ENCODE measurements around the gene AP2A1.

AP2A1 gene

GRCh38 chr19:49808711-49809159 lies 41.9 kb downstream of the AP2A1 start:
- Histone ChIP-seq H3K4me2 (ENCODE audit: low read length) (no peak overlapping the region), H3K27me3 (ENCODE audit: low read depth, low read length) (no peaks in the 10 kb centered on the region), H3K36me3 (replicated peaks; ENCODE audit: low read depth, low read length) (peaks cover 18% of the 10 kb centered on the region), H3K9ac (ENCODE audit: low read length) (no peak overlapping the region), H2AFZ (ENCODE audit: low read depth, low read length) (no peak overlapping the region), H4K20me1 (ENCODE audit: insufficient read depth, low read length) (no peaks in the 10 kb centered on the region), H3K4me3 (ENCODE audit: low read length) (no peak overlapping the region), H3K27ac (ENCODE audit: low read length) (no peak overlapping the region), H3K4me1 (ENCODE audit: low read length) (peaks cover 26% of the 10 kb centered on the region), H3K9me3 (ENCODE audit: insufficient read depth, low read length) (no peaks in the 10 kb centered on the region), H3K79me2 (ENCODE audit: low read length) (no peaks in the 10 kb centered on the region)
- TF ChIP-seq, protein P1, sequence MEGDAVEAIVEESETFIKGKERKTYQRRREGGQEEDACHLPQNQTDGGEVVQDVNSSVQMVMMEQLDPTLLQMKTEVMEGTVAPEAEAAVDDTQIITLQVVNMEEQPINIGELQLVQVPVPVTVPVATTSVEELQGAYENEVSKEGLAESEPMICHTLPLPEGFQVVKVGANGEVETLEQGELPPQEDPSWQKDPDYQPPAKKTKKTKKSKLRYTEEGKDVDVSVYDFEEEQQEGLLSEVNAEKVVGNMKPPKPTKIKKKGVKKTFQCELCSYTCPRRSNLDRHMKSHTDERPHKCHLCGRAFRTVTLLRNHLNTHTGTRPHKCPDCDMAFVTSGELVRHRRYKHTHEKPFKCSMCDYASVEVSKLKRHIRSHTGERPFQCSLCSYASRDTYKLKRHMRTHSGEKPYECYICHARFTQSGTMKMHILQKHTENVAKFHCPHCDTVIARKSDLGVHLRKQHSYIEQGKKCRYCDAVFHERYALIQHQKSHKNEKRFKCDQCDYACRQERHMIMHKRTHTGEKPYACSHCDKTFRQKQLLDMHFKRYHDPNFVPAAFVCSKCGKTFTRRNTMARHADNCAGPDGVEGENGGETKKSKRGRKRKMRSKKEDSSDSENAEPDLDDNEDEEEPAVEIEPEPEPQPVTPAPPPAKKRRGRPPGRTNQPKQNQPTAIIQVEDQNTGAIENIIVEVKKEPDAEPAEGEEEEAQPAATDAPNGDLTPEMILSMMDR (IDR thresholded peaks at IDR 0.05; ENCODE audit: low read depth, low read length), result no peak
- no peak for TF ChIP-seq EZH2phosphoT487 (IDR thresholded peaks at IDR 0.05; ENCODE audit: low read depth)

- Histone ChIP-seq H3K4me3 (ENCODE audit: low read length) (no peak overlapping the region), H3K4me2 (ENCODE audit: low read length) (no peak overlapping the region), H3K4me1 (ENCODE audit: low read length) (peaks cover 30% of the 10 kb centered on the region), H3K9me3 (ENCODE audit: insufficient read depth, low read length) (no peaks in the 10 kb centered on the region), H3K27me3 (ENCODE audit: low read depth, low read length) (no peaks in the 10 kb centered on the region), H3K36me3 (replicated peaks; ENCODE audit: low read depth, low read length) (peaks cover 18% of the 10 kb centered on the region), H4K20me1 (ENCODE audit: insufficient read depth, low read length) (no peaks in the 10 kb centered on the region), H2AFZ (ENCODE audit: low read depth, low read length) (no peak overlapping the region), H3K79me2 (ENCODE audit: low read length) (no peaks in the 10 kb centered on the region), H3K27ac (ENCODE audit: low read length) (no peak overlapping the region), H3K9ac (ENCODE audit: low read length) (no peak overlapping the region)
- TF ChIP-seq, protein P1 (IDR thresholded peaks at IDR 0.05; ENCODE audit: low read depth, low read length), result no peak
- no peak for TF ChIP-seq EZH2phosphoT487 (IDR thresholded peaks at IDR 0.05; ENCODE audit: low read depth)
Observed at GRCh38 chr19:49809160-49809940, 42.5 kb downstream of the AP2A1 start.

DNA sequence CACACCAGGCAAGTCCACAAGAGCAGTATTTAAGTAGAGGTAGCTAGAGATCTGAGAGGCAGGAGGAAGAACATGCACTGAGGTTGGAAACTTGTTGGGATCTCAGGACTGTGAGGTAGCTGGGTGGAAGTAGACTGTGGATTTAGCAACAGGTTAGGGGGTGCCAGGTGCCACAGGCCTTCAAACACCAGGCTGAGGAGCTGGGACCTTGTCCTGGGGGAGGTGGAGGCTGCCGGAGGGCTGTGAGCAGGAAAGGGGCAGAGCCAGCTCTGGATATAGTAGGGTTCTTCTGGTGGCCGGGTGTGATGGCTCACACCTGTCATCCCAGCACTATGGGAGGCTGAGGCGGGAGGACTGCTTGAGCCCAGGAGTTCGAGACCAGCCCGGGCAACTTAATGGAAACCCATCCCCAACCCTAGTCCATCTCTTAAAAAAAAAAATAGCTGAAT lies 43.2 kb downstream of the AP2A1 start:
- no peak overlapping the region for H3K9ac ChIP-seq (ENCODE audit: low read length)
- no peak overlapping the region for H3K4me3 ChIP-seq (ENCODE audit: low read length)
- H3K4me2 ChIP-seq (ENCODE audit: low read length), result no peak overlapping the region

GRCh38 chr19:49811328-49811727 lies 44.5 kb downstream of the AP2A1 start:
- H3K9ac ChIP-seq (ENCODE audit: low read length), result no peak overlapping the region
- H4K20me1 ChIP-seq (ENCODE audit: insufficient read depth, low read length), result no peaks in the 10 kb centered on the region
- H3K36me3 ChIP-seq (replicated peaks; ENCODE audit: low read depth, low read length), result peaks cover 11% of the 10 kb centered on the region
- H3K9me3 ChIP-seq (ENCODE audit: insufficient read depth, low read length), result no peaks in the 10 kb centered on the region
- H3K4me1 ChIP-seq (ENCODE audit: low read length), result peaks cover 27% of the 10 kb centered on the region
- no peak overlapping the region for H3K27ac ChIP-seq (ENCODE audit: low read length)
- H2AFZ ChIP-seq (ENCODE audit: low read depth, low read length), result no peak overlapping the region
- no peak for TF ChIP-seq EZH2phosphoT487 (IDR thresholded peaks at IDR 0.05; ENCODE audit: low read depth)
- TF ChIP-seq, protein P1 (IDR thresholded peaks at IDR 0.05; ENCODE audit: low read depth, low read length), result no peak
- no peaks in the 10 kb centered on the region for H3K27me3 ChIP-seq (ENCODE audit: low read depth, low read length)
- no peaks in the 10 kb centered on the region for H3K79me2 ChIP-seq (ENCODE audit: low read length)
- H3K4me3 ChIP-seq (ENCODE audit: low read length), result no peak overlapping the region
- H3K4me2 ChIP-seq (ENCODE audit: low read length), result no peak overlapping the region

More for the DNA sequence above, 43.2 kb downstream of the AP2A1 start:
- H3K9me3 ChIP-seq (ENCODE audit: insufficient read depth, low read length), result no peaks in the 10 kb centered on the region
- H3K27me3 ChIP-seq (ENCODE audit: low read depth, low read length), result no peaks in the 10 kb centered on the region
- no peak overlapping the region for H2AFZ ChIP-seq (ENCODE audit: low read depth, low read length)
- H3K4me1 ChIP-seq (ENCODE audit: low read length), result peaks cover 30% of the 10 kb centered on the region
- no peaks in the 10 kb centered on the region for H3K79me2 ChIP-seq (ENCODE audit: low read length)
- no peaks in the 10 kb centered on the region for H4K20me1 ChIP-seq (ENCODE audit: insufficient read depth, low read length)
- no peak overlapping the region for H3K27ac ChIP-seq (ENCODE audit: low read length)
- H3K36me3 ChIP-seq (replicated peaks; ENCODE audit: low read depth, low read length), result peaks cover 18% of the 10 kb centered on the region
- TF ChIP-seq, protein P1 (IDR thresholded peaks at IDR 0.05; ENCODE audit: low read depth, low read length), result no peak
